Endothelial cell (in vitro differentiated cells): ENCODE data around the gene POLQ. TPM values are rescaled to one million over a fixed set of nuclear protein-coding genes. Genes with fewer than 3 reads are reported as not detected.

ENCODE experiments used
- DNase-seq: peaks from one replicate; pipeline ENCODE4 v3.0.0; 2021; ENCODE audit warnings: low spot score
- H3K27ac Mint-ChIP-seq: one replicate; pipeline ENCODE4 v1.8.0; 2021; ENCODE audit warnings: mixed read lengths, inconsistent platforms; ENCODE audit not compliant: unreplicated experiment
- H3K27me3 Mint-ChIP-seq: one replicate; pipeline ENCODE4 v1.8.0; 2021; ENCODE audit warnings: mild to moderate bottlenecking, moderate library complexity, mixed read lengths, inconsistent platforms; ENCODE audit not compliant: unreplicated experiment
- H3K36me3 Mint-ChIP-seq: one replicate; pipeline ENCODE4 v1.8.0; 2021; ENCODE audit warnings: mild to moderate bottlenecking, low read depth, mixed read lengths, inconsistent platforms; ENCODE audit not compliant: unreplicated experiment
- H3K4me1 Mint-ChIP-seq: one replicate; pipeline ENCODE4 v1.8.0; 2021; ENCODE audit warnings: mild to moderate bottlenecking, mixed read lengths, inconsistent platforms; ENCODE audit not compliant: unreplicated experiment
- H3K4me3 Mint-ChIP-seq: one replicate; pipeline ENCODE4 v1.8.0; 2021; ENCODE audit warnings: mild to moderate bottlenecking, mixed read lengths, inconsistent platforms; ENCODE audit not compliant: unreplicated experiment
- H3K9me3 Mint-ChIP-seq: one replicate; pipeline ENCODE4 v1.8.0; 2021; ENCODE audit warnings: mixed read lengths, inconsistent platforms; ENCODE audit not compliant: unreplicated experiment
- total RNA-seq: library from RNA; stranded (reverse); fragmentation: NEBNext Ultra II Directional; extraction: Animal tissue kit (Norgen Biotek cat#: 25700); gene quantifications from one replicate; pipeline ENCODE4 v1.2.1, GENCODE V29; 2021; ENCODE audit not compliant: unreplicated experiment
- TF ChIP-seq, protein P1 (sequence below): fragments of 200-600 bp; sonication (generic); IDR thresholded peaks from one replicate; pipeline ENCODE4 v1.5.0; 2021; ENCODE audit warnings: antibody characterized with exemption; ENCODE audit not compliant: unreplicated experiment

Gene POLQ
- total RNA-seq, 1 donor from 2014 or later: 2.1 TPM

DNA sequence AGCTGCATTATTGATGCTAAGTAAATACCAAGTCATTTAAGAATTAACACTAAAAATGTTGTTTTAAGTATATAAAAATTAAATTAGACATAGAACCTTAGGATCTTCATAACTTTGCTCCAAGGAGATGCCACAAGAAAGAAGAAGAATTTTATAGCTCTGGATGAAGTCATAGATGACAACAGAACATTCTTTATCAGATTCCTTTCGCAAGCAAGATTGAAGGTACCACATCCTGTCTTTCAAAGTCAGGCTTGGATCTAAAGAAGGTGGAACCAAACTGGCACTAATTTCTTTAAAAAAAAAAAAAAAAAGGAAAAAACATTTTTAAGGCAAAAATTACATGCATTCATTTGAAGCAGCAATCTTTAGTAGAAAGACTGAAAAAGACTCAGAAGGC is 62.5 kb downstream of the POLQ start:
- no peaks in the 10 kb centered on the region for H3K36me3 Mint-ChIP-seq
- DNase-seq: no peak
- peaks cover under 1% of the 10 kb centered on the region for H3K4me1 Mint-ChIP-seq
- no peak overlapping the region for H3K27ac Mint-ChIP-seq
- H3K27me3 Mint-ChIP-seq: peaks cover 1% of the 10 kb centered on the region
- TF ChIP-seq, protein P1, sequence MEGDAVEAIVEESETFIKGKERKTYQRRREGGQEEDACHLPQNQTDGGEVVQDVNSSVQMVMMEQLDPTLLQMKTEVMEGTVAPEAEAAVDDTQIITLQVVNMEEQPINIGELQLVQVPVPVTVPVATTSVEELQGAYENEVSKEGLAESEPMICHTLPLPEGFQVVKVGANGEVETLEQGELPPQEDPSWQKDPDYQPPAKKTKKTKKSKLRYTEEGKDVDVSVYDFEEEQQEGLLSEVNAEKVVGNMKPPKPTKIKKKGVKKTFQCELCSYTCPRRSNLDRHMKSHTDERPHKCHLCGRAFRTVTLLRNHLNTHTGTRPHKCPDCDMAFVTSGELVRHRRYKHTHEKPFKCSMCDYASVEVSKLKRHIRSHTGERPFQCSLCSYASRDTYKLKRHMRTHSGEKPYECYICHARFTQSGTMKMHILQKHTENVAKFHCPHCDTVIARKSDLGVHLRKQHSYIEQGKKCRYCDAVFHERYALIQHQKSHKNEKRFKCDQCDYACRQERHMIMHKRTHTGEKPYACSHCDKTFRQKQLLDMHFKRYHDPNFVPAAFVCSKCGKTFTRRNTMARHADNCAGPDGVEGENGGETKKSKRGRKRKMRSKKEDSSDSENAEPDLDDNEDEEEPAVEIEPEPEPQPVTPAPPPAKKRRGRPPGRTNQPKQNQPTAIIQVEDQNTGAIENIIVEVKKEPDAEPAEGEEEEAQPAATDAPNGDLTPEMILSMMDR: no peak
- no peak overlapping the region for H3K4me3 Mint-ChIP-seq
- H3K9me3 Mint-ChIP-seq: no peaks in the 10 kb centered on the region

DNA sequence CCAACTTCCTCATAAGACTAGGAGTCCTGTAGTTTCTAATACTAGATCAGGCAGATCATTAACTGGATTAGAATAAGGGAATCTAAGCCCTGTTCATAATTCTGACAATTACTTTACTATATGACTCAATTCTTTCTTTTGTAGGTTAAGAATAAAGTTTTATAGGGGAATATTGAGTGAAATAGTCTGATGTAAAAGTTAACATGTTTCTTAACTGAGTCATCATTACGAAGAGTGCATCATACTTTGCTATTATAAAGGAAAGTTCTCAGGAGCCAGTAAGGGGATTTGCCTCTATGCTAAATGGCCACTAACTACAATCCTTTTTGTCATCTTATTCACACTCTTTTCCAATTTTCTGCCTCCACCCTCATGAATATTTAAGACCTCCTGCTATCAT is 63.1 kb downstream of the POLQ start:
- Mint-ChIP-seq H3K36me3 (no peaks in the 10 kb centered on the region), H3K27ac (no peak overlapping the region), H3K9me3 (no peaks in the 10 kb centered on the region), H3K27me3 (peaks cover 1% of the 10 kb centered on the region), H3K4me1 (peaks cover 7% of the 10 kb centered on the region), H3K4me3 (no peak overlapping the region)
- DNase-seq: no peak
- TF ChIP-seq, protein P1: no peak

DNA sequence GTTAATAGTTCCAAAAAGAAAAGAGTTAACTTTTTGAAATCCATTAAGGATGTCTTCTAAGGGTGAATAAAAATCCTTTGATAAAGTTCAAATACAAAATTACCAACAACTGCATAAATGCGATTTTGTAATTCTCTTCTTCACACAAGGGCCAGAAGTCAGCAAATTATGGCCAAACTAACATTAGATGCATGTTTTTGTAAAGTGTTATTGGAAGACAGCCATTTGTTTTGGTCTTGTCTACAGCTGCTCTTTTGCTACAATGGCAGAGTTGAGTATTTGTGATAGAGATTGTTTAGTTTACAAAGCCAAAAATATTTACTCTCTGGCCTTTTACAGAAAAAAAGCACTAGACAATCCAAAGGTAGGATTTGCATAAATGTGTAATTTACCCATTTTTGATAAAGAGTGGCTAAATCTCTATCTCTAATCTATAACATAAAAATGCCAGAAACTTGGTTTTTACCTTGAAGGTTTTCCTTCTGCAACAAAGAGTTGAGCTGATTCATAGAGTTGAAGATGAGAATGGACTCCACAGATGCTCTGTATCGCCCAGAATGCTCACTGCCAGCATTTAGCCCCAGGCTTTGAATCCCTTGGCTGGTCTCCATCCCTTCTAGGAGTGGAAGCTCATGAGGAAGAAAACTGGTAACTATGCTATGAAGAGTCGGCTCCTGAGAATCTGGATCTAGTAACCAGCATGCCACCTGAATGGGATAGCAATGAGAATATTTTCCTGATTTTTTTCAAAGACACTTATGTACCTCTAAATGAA is 64.5 kb downstream of the POLQ start:
- no peak for DNase-seq
- no peak overlapping the region for H3K4me3 Mint-ChIP-seq
- no peak overlapping the region for H3K27ac Mint-ChIP-seq
- peaks cover 8% of the 10 kb centered on the region for H3K4me1 Mint-ChIP-seq
- no peaks in the 10 kb centered on the region for H3K9me3 Mint-ChIP-seq
- no peaks in the 10 kb centered on the region for H3K27me3 Mint-ChIP-seq
- TF ChIP-seq, protein P1: no peak
- no peaks in the 10 kb centered on the region for H3K36me3 Mint-ChIP-seq

DNA sequence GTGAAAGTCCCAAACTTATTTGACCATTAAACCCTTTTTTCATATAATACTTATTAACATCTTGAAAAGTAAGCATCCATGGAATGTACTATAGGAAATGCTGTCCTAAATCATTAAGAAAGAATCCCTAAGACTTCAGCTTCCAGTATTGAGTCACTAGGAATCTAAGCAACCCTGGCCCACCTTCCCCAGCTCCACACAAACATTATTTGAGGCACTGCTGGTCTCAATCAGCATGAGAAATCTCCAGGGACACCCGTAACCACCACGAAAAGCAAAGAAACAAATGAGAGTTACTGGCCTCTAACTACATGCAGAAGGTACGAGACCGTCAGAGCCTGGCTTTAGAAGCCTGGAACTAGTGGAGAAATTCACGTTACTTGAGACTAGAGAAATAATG is 68.2 kb downstream of the POLQ start:
- TF ChIP-seq, protein P1: no peak
- Mint-ChIP-seq H3K4me1 (peaks cover 8% of the 10 kb centered on the region), H3K27ac (peak overlapping the region; percentile 5), H3K27me3 (no peaks in the 10 kb centered on the region), H3K36me3 (no peaks in the 10 kb centered on the region), H3K9me3 (no peaks in the 10 kb centered on the region), H3K4me3 (no peak overlapping the region)
- DNase-seq: no peak

DNA sequence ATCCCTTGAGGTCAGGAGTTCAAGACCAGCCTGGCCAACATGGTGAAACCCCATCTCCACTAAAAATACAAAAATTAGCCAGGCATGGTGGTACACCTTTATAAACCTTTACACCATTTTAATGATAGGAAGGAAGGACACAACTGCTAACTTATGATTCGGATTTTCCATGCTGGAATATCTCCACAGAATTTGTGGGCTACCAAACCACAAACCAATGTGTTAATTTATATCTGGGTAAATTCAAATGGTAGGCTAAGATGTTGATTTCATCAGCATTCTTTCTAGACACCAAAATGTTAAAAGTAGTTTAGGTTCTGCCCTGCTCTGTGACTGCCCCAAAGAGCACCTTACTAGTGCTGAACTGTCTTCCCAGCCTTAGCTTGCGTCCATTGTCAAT is 72.8 kb downstream of the POLQ start:
- no peaks in the 10 kb centered on the region for H3K9me3 Mint-ChIP-seq
- no peak overlapping the region for H3K4me3 Mint-ChIP-seq
- H3K4me1 Mint-ChIP-seq: peaks cover 5% of the 10 kb centered on the region
- TF ChIP-seq, protein P1: no peak
- H3K27me3 Mint-ChIP-seq: no peaks in the 10 kb centered on the region
- no peaks in the 10 kb centered on the region for H3K36me3 Mint-ChIP-seq
- H3K27ac Mint-ChIP-seq: no peak overlapping the region
- no peak for DNase-seq
